Measurements from ENCODE around the gene RGL1.

The RGL1 gene

GRCh38 chr1:183909672-183910071, 104.8 kb downstream of the RGL1 start:
- Histone ChIP-seq H3K27me3 (ENCODE audit: control insufficient read depth, low read length) (no peaks in the 10 kb centered on the region), H3K36me3 (ENCODE audit: control insufficient read depth, low read length) (no peaks in the 10 kb centered on the region), H3K9me3 (ENCODE audit: control insufficient read depth, insufficient read depth, low read length) (no peaks in the 10 kb centered on the region), H3K9me2 (replicated peaks; ENCODE audit: control insufficient read depth, low read length) (no peaks in the 10 kb centered on the region), H3K27ac (ENCODE audit: low read depth, low read length) (no peak overlapping the region), H3K4me1 (ENCODE audit: control insufficient read depth, low read length) (peaks cover 30% of the 10 kb centered on the region), H3K4me3 (ENCODE audit: low read length) (no peak overlapping the region), H3K79me2 (ENCODE audit: control insufficient read depth, low read length) (no peaks in the 10 kb centered on the region), H3K4me2 (ENCODE audit: low read length) (no peak overlapping the region), H4K20me1 (ENCODE audit: control insufficient read depth, insufficient read depth, low read depth, low read length) (no peaks in the 10 kb centered on the region), H3F3A (ENCODE audit: control insufficient read depth, insufficient read depth) (peaks cover 8% of the 10 kb centered on the region; the same call in 1 of the 2 replicates)
- TF ChIP-seq CTCF (IDR thresholded peaks at IDR 0.05; ENCODE audit: low read depth, low read length, poor library complexity, severe bottlenecking) (no peak), EZH2phosphoT487 (IDR thresholded peaks at IDR 0.05; ENCODE audit: borderline replicate concordance, low read length) (no peak)

- Histone ChIP-seq H3K4me1 (ENCODE audit: control insufficient read depth, low read length) (peaks cover 36% of the 10 kb centered on the region), H3F3A (ENCODE audit: control insufficient read depth, insufficient read depth) (peaks cover 8% of the 10 kb centered on the region; the same call in 1 of the 2 replicates), H3K4me3 (ENCODE audit: low read length) (peak overlapping the region; percentile 25), H3K4me2 (ENCODE audit: low read length) (peak overlapping the region; percentile 61), H4K20me1 (ENCODE audit: control insufficient read depth, insufficient read depth, low read depth, low read length) (no peaks in the 10 kb centered on the region), H3K27ac (ENCODE audit: low read depth, low read length) (peak overlapping the region; percentile 58), H3K9me2 (replicated peaks; ENCODE audit: control insufficient read depth, low read length) (no peaks in the 10 kb centered on the region), H3K79me2 (ENCODE audit: control insufficient read depth, low read length) (no peaks in the 10 kb centered on the region), H3K27me3 (ENCODE audit: control insufficient read depth, low read length) (no peaks in the 10 kb centered on the region), H3K9me3 (ENCODE audit: control insufficient read depth, insufficient read depth, low read length) (no peaks in the 10 kb centered on the region), H3K36me3 (ENCODE audit: control insufficient read depth, low read length) (no peaks in the 10 kb centered on the region)
- no peak for TF ChIP-seq CTCF (IDR thresholded peaks at IDR 0.05; ENCODE audit: low read depth, low read length, poor library complexity, severe bottlenecking)
- no peak for TF ChIP-seq EZH2phosphoT487 (IDR thresholded peaks at IDR 0.05; ENCODE audit: borderline replicate concordance, low read length)
Measured at GRCh38 chr1:183910845-183911244, 105.9 kb downstream of the RGL1 start.

- Histone ChIP-seq H3K27ac (ENCODE audit: low read depth, low read length) (peak overlapping the region; percentile 58), H4K20me1 (ENCODE audit: control insufficient read depth, insufficient read depth, low read depth, low read length) (no peaks in the 10 kb centered on the region), H3F3A (ENCODE audit: control insufficient read depth, insufficient read depth) (peaks cover 8% of the 10 kb centered on the region; the same call in 1 of the 2 replicates), H3K4me1 (ENCODE audit: control insufficient read depth, low read length) (peaks cover 37% of the 10 kb centered on the region), H3K9me3 (ENCODE audit: control insufficient read depth, insufficient read depth, low read length) (no peaks in the 10 kb centered on the region), H3K9me2 (replicated peaks; ENCODE audit: control insufficient read depth, low read length) (no peaks in the 10 kb centered on the region), H3K4me3 (ENCODE audit: low read length) (peak overlapping the region; percentile 52), H3K36me3 (ENCODE audit: control insufficient read depth, low read length) (no peaks in the 10 kb centered on the region), H3K27me3 (ENCODE audit: control insufficient read depth, low read length) (no peaks in the 10 kb centered on the region), H3K4me2 (ENCODE audit: low read length) (peak overlapping the region; percentile 61), H3K79me2 (ENCODE audit: control insufficient read depth, low read length) (no peaks in the 10 kb centered on the region)
- TF ChIP-seq CTCF (IDR thresholded peaks at IDR 0.05; ENCODE audit: low read depth, low read length, poor library complexity, severe bottlenecking) (no peak), EZH2phosphoT487 (IDR thresholded peaks at IDR 0.05; ENCODE audit: borderline replicate concordance, low read length) (no peak)
Measured at GRCh38 chr1:183911285-183911684, 106.4 kb downstream of the RGL1 start.

All from DOHH2 (cell line).